Skeletal muscle tissue (tissue), 4 donors: Measurements from ENCODE around the gene FNDC3B. TPM values are rescaled to one million over a fixed set of nuclear protein-coding genes. Genes with fewer than 3 reads are reported as not detected.
A peak's percentile ranks its signal among the peaks of the same experiment; 100 is the strongest.

Experiments used
- H3K27ac ChIP-seq: one replicate; pipeline ENCODE4 v1.7.0; 2013; ENCODE audit warnings: mild to moderate bottlenecking, low read depth, low read length, inconsistent platforms
- H3K27me3 ChIP-seq, 3 donors: one replicate each; pipeline ENCODE4 v1.7.0; 2013; ENCODE audit warnings: low read length in 3 of 3; ENCODE audit not compliant: control insufficient read depth in 3 of 3, insufficient read depth in 3 of 3
- H3K36me3 ChIP-seq, 3 donors: one replicate each; pipeline ENCODE4 v1.7.0; 2013; ENCODE audit warnings: low read length in 3 of 3; ENCODE audit not compliant: control insufficient read depth in 3 of 3, insufficient read depth in 3 of 3
- H3K4me1 ChIP-seq, 3 donors: one replicate each; pipeline ENCODE4 v1.7.0; 2013; ENCODE audit warnings: low read length in 3 of 3, mild to moderate bottlenecking in 3 of 3; ENCODE audit not compliant: control insufficient read depth in 3 of 3, insufficient read depth in 3 of 3
- H3K4me3 ChIP-seq, 3 donors: one replicate each; pipeline ENCODE4 v1.7.0; 2013; ENCODE audit warnings: low read length in 3 of 3
- H3K9ac ChIP-seq, 3 donors: one replicate each; pipeline ENCODE4 v1.7.0; 2013; ENCODE audit warnings: low read length in 3 of 3, mild to moderate bottlenecking in 3 of 3, moderate library complexity in 2 of 3, low read depth in 1 of 3
- H3K9me3 ChIP-seq, 3 donors: one replicate each; pipeline ENCODE4 v1.7.0; 2013; ENCODE audit warnings: low read length in 3 of 3; ENCODE audit not compliant: control insufficient read depth in 3 of 3
- total RNA-seq: library from RNA; depleted of rRNA; stranded (reverse); fragments of >200 nt; gene quantifications from one replicate; pipeline ENCODE4 v1.2.3, GENCODE V29; 2014
- donor health status: Osteomylitis.

The FNDC3B gene
- total RNA-seq, 1 donor from 2014 or later, result 140 TPM

DNA sequence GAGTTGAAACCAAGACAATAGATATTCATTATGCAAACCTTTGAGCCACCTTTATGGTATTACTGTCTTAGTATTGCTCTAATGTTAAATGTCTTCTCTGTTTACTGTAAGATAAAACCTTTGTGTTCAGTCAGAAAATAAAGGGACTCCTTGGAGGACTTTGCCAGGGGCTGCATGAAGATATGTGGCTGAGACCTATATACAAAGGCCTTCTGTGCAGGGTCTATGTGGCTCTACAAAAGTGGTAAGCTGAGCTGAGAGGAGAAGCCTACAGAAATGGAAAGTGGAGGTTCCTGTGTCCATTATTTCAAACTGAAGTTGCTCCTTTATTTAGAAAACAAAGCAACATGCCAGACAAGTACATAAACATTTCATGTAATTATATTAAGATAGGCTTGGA, 131.5 kb downstream of the FNDC3B start:
- peaks cover 39 to 46% (median 40%) of the 10 kb centered on the region in 3 donors for H3K4me1 ChIP-seq
- no peak overlapping the region for H3K4me3 ChIP-seq
- H3K9ac ChIP-seq, result no peak overlapping the region
- no peak overlapping the region for H3K27ac ChIP-seq
- no peaks in the 10 kb centered on the region for H3K36me3 ChIP-seq
- H3K9me3 ChIP-seq, result no peaks in the 10 kb centered on the region
- no peaks in the 10 kb centered on the region for H3K27me3 ChIP-seq

DNA sequence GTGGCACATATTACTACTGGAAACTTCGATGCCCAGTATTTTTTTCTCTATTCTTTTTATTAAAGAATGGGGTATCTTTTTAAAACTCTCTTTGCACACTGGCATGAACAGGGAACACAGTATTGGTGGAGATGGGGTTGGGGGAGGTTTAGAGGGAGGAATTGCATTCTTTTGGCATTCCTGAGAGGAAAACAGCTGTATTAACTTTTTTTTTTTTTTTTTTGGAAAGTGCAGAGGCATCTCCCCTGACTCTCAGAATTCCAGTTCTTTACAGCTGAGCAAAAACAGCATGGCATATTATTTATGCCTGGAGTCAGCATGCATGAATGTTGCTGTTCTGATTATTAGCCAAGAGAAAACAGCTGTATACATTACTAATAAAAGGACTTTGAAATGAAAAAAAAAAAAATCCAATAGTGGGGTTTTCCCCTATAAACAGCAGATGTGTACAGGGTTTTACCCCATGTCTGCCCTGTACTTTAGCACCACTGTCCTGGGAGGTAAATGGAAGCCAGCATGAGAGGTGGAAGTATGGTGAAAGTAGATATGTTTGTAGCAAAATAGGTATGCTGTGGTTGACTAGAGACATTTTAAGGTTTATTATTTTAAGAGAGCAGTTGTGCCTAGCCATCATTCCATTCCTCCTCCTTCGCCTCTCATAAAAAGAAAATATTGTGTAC, 132.2 kb downstream of the FNDC3B start:
- Histone ChIP-seq H3K4me1 (peaks cover 39 to 46% (median 46%) of the 10 kb centered on the region in 3 donors), H3K36me3 (no peaks in the 10 kb centered on the region), H3K4me3 (no peak overlapping the region), H3K27me3 (no peaks in the 10 kb centered on the region), H3K27ac (no peak overlapping the region), H3K9me3 (no peaks in the 10 kb centered on the region), H3K9ac (no peak overlapping the region)

DNA sequence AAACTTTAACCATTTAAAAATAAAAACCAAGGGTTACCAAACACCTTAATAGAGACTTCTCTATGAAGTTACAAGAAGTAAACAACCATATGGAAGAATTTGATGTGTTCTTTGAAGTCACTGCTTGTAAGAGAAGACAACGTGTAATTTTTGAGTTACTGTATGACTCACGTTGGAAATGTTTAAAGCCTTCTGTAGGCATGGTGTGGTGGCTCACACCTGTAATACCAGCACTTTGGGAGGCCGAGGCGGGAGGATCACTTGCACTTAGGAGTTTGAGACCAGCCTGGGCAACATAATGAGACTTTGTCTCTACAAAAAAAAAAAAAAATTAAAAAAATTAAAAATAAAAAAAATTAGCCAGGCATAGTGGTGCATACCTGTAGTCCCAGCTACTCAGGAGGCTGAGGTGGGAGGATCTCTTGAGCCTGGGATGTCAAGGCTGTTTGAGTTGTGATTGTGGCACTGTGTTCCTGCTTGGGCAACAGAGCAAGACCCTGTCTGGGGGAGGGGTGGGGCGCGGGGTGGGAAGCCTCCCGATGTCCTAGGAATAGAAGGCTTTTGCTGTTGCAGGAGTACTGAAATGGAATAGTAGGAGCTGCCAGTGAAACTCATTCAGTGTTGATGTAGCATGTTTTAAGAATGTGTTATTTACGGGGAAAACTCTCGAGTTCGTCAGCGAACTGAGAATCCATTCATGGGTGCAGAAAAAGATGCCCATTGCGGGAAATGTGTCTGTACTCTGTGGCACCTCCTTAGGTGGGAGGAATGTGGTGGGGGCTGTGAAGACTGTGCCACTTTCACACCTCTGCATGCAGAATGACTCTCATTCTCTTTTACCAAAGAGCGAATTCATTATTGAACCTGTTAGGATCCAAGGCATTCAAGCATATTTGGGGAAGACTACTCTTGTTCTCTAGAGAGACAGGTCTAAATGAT, 134.2 kb downstream of the FNDC3B start:
- no peaks in the 10 kb centered on the region for H3K27me3 ChIP-seq
- H3K9me3 ChIP-seq, result no peaks in the 10 kb centered on the region
- H3K4me3 ChIP-seq, result no peak overlapping the region
- no peaks in the 10 kb centered on the region for H3K36me3 ChIP-seq
- peaks cover 36 to 50% (median 36%) of the 10 kb centered on the region in 3 donors for H3K4me1 ChIP-seq
- no peak overlapping the region for H3K27ac ChIP-seq
- H3K9ac ChIP-seq, result no peak overlapping the region

DNA sequence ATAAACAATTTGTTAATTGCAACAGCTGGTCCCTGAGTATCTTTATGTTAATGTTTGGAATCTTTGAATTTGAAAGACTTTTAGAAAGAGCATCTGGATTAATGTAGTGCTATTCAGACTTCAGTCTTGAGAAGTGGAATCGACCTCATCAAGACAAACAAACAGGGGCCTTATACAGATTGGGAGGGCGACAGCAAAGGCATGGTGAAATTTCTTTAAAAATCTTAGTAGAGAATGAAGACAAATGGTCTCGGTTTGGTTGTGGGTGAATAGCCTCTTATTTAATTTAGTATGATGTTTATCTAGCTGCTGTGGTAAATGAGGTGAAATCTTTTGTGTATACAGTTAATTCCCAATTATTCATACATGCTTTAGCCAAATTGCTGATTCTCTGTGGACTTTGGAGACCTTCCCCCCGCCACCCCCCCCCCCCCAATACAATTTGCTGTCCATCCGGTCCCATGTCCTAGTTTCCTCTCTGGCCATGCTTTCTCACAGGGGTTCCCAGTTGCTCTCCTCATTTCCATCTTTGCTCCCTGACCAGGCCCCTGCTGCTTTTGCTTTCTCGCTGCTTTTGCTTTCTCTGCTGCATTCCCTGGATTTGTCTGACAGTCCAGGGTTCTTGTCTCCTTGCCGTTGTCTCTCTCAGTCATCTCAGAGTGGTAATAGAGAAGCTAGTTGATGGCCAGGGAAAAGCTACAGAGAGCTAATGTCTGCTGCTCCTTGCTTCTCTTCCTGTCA, 135.3 kb downstream of the FNDC3B start:
- no peaks in the 10 kb centered on the region for H3K27me3 ChIP-seq
- no peak overlapping the region for H3K27ac ChIP-seq
- H3K9ac ChIP-seq, result no peak overlapping the region
- H3K4me3 ChIP-seq, result no peak overlapping the region
- H3K4me1 ChIP-seq, result peaks cover 26 to 40% (median 26%) of the 10 kb centered on the region in 3 donors
- no peaks in the 10 kb centered on the region for H3K36me3 ChIP-seq
- no peaks in the 10 kb centered on the region for H3K9me3 ChIP-seq

DNA sequence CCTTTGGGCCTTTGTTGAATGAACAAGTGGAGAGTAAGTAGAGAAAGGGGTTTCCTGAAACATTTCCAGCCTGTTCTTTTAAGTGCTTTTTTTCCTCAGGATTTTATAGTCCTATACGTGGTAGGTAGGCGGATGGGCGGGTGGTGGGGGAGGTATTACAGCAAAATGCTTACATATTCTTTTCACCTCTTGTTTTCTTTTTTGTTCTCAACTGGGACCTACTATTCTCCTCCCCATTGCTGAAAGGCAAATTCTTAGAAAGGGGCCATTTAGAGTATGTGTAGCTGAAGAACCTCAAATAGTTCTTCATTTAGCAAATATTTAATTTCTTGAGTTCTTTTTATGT, 135.8 kb downstream of the FNDC3B start:
- Histone ChIP-seq H3K4me3 (no peak overlapping the region), H3K4me1 (peaks cover 23 to 34% (median 24%) of the 10 kb centered on the region in 3 donors), H3K9ac (no peak overlapping the region), H3K9me3 (no peaks in the 10 kb centered on the region), H3K27me3 (no peaks in the 10 kb centered on the region), H3K36me3 (no peaks in the 10 kb centered on the region), H3K27ac (no peak overlapping the region)

DNA sequence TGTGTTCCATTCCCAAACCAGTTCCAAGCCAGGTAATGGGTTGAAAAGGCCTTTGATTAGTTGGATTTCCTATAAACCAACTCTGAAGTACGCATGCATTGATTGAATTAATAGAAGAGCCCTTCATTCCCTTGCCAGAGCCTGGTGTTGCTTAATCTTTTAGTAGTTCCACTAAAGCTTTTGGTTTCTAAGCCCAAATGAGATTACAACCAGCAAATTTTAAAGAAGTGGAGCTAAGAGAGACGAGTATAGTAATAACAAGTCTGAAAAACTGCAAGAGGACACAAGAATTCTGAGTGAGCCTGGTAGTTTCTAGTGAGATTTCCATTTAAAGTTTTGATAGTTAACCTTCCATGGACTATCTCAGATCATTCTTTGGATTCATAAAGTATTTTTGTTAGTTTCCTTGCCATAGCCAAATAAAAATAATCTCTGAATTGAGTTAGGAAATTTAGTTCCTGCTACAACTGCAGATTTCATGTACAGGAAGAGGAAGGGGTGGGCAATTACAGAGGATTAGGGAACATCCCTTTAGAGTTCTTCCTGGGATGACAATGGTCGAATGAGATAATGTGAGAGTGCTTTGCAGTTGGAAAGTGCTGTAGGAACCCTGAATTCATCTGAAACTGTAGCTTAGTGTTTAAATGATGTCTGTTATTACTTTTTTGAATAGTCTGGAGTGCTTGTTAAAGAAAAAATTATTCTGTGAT, 136.8 kb downstream of the FNDC3B start:
- peak overlapping the region in 1 of 3 donors; percentile 23 for H3K9ac ChIP-seq
- H3K27ac ChIP-seq, result peak overlapping the region; percentile 31
- H3K4me3 ChIP-seq, result no peak overlapping the region
- H3K4me1 ChIP-seq, result peaks cover 14 to 31% (median 14%) of the 10 kb centered on the region in 3 donors
- H3K27me3 ChIP-seq, result no peaks in the 10 kb centered on the region
- no peaks in the 10 kb centered on the region for H3K36me3 ChIP-seq
- H3K9me3 ChIP-seq, result no peaks in the 10 kb centered on the region

DNA sequence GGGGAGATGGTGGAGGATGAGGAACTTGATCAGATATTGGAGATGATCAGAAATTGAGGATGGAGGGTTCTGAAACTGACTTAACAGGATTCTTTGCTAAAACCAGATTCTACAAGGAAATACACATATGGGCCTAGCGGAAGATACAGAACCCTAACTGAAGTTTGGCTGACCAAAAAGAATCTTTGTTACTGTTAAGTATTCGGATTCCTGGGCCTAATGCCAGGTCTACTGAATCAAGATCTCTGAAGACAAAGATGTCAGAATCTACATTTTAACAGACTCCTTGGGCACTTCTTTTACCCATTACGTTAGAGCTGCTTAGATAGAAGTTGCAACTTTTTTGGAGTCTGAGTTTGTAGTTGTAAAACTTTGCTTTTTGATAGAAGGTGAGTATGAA, 137.7 kb downstream of the FNDC3B start:
- no peak overlapping the region for H3K9ac ChIP-seq
- H3K4me1 ChIP-seq, result peaks cover 10 to 29% (median 15%) of the 10 kb centered on the region in 3 donors
- no peak overlapping the region for H3K4me3 ChIP-seq
- no peaks in the 10 kb centered on the region for H3K9me3 ChIP-seq
- peak overlapping the region; percentile 31 for H3K27ac ChIP-seq
- no peaks in the 10 kb centered on the region for H3K27me3 ChIP-seq
- no peaks in the 10 kb centered on the region for H3K36me3 ChIP-seq

DNA sequence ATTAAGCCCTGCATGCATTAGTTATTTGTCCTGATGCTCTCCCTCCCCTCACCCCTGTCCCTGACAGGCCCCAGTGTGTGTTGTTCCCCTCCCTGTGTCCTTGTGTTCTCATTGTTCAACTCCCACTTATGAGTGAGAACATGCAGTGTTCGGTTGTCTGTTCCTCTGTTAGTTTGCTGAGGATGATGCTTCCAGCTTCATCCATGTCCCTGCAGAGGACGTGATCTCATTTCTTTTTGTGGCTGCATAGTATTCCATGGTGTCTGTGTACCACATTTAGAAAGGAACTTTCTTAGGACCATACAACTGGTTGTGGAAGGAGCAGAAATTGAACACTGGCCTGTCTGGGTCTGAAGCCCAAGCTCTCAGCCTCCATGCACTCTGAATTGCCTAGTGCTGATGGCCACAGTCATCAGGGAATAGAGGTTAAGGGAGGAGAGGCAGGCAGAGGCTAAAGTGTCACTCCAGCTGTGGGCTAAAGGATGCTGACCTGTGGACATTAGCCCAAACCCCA, 138.5 kb downstream of the FNDC3B start:
- no peaks in the 10 kb centered on the region for H3K27me3 ChIP-seq
- no peak overlapping the region for H3K4me3 ChIP-seq
- H3K4me1 ChIP-seq, result peaks cover 15 to 35% (median 18%) of the 10 kb centered on the region in 3 donors
- H3K9ac ChIP-seq, result no peak overlapping the region
- no peak overlapping the region for H3K27ac ChIP-seq
- no peaks in the 10 kb centered on the region for H3K9me3 ChIP-seq
- no peaks in the 10 kb centered on the region for H3K36me3 ChIP-seq

DNA sequence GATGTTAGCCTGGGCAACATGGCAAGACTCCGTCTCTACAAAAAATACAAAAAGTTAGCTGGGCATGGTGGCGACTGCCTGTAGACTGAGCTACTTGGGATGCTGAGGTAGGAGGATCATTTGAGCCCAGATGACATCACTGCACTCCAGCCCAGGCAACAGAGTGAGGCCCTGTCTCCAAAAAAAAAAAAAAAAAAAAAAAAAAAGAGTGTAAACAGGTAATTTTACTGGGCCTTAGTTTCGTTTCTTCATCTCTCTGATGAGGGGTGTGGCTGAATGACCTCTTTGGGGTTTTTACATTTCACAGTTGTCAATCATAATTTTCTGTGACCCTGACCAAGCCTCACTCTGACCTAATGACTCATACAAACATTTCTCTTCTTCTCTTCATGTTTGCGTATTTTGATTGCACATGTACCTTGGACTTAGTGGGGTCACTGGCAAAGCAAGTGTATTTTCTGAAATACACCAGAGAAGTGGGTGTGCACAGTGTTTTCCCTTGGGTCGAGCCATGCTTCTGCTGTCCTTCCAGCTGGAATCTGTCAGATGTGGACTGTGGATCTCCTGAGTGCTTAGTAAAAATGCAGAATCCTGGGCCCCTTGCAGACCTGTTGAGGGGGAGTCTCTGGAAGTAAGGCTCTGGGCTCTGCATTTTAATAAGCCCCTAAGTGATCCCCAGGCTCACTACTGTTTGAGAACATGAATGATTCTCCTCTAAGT, 140.5 kb downstream of the FNDC3B start:
- no peak overlapping the region for H3K9ac ChIP-seq
- H3K36me3 ChIP-seq, result no peaks in the 10 kb centered on the region
- H3K9me3 ChIP-seq, result no peaks in the 10 kb centered on the region
- H3K4me3 ChIP-seq, result no peak overlapping the region
- no peak overlapping the region for H3K27ac ChIP-seq
- H3K4me1 ChIP-seq, result peaks cover 10 to 25% (median 10%) of the 10 kb centered on the region in 3 donors
- H3K27me3 ChIP-seq, result no peaks in the 10 kb centered on the region
